ENCODE data around the gene APBB1. TPM values are rescaled to one million over a fixed set of nuclear protein-coding genes. Genes with fewer than 3 reads are reported as not detected.

The APBB1 gene
- total RNA-seq, 1 experiment from 2014 or later: 83.8 TPM

DNA sequence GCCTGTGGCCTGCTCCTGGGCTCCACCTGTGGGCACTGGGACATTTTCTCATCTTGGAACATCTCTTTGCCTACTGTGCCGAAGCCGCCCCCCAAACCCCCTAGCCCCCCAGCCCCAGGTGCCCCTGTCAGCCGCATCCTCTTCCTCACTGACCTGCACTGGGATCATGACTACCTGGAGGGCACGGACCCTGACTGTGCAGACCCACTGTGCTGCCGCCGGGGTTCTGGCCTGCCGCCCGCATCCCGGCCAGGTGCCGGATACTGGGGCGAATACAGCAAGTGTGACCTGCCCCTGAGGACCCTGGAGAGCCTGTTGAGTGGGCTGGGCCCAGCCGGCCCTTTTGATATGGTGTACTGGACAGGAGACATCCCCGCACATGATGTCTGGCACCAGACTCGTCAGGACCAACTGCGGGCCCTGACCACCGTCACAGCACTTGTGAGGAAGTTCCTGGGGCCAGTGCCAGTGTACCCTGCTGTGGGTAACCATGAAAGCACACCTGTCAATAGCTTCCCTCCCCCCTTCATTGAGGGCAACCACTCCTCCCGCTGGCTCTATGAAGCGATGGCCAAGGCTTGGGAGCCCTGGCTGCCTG lies 27.3 kb downstream of the APBB1 start:
- Histone ChIP-seq H3K27ac (ENCODE audit: low read depth, low read length, poor library complexity, severe bottlenecking) (peak overlapping the region; percentile 93), H3K9me3 (ENCODE audit: low read depth, low read length, poor library complexity, severe bottlenecking) (no peaks in the 10 kb centered on the region), H3K4me3 (ENCODE audit: low read depth, low read length, poor library complexity, severe bottlenecking) (peak overlapping the region; percentile 92), H3K4me1 (ENCODE audit: insufficient read depth, low read length, poor library complexity, severe bottlenecking) (peaks cover 30% of the 10 kb centered on the region), H3K36me3 (ENCODE audit: insufficient read depth, low read length, poor library complexity, severe bottlenecking) (peaks cover 21% of the 10 kb centered on the region), H3K27me3 (replicated peaks; ENCODE audit: insufficient read depth, low read depth, low read length, poor library complexity) (no peaks in the 10 kb centered on the region)
- POLR2A ChIA-PET (ENCODE audit: low non-redundant PET): no interaction called here
- DNase-seq (ENCODE audit: low spot score): no peak
- CTCF ChIA-PET: no interaction called here
- intact Hi-C loops (cut with micrococcal nuclease; ENCODE audit: unreplicated experiment): no loop called here
- BruUV-seq (replicated peaks): no TSS peak
- TF ChIP-seq, protein P1, sequence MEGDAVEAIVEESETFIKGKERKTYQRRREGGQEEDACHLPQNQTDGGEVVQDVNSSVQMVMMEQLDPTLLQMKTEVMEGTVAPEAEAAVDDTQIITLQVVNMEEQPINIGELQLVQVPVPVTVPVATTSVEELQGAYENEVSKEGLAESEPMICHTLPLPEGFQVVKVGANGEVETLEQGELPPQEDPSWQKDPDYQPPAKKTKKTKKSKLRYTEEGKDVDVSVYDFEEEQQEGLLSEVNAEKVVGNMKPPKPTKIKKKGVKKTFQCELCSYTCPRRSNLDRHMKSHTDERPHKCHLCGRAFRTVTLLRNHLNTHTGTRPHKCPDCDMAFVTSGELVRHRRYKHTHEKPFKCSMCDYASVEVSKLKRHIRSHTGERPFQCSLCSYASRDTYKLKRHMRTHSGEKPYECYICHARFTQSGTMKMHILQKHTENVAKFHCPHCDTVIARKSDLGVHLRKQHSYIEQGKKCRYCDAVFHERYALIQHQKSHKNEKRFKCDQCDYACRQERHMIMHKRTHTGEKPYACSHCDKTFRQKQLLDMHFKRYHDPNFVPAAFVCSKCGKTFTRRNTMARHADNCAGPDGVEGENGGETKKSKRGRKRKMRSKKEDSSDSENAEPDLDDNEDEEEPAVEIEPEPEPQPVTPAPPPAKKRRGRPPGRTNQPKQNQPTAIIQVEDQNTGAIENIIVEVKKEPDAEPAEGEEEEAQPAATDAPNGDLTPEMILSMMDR (conservative IDR thresholded peaks at IDR 0.05; ENCODE audit: low read depth, low read length): no peak
- TF ChIP-seq EZH2 (IDR thresholded peaks at IDR 0.05; ENCODE audit: borderline replicate concordance, low read depth, low read length, poor library complexity, severe bottlenecking): no peak

DNA sequence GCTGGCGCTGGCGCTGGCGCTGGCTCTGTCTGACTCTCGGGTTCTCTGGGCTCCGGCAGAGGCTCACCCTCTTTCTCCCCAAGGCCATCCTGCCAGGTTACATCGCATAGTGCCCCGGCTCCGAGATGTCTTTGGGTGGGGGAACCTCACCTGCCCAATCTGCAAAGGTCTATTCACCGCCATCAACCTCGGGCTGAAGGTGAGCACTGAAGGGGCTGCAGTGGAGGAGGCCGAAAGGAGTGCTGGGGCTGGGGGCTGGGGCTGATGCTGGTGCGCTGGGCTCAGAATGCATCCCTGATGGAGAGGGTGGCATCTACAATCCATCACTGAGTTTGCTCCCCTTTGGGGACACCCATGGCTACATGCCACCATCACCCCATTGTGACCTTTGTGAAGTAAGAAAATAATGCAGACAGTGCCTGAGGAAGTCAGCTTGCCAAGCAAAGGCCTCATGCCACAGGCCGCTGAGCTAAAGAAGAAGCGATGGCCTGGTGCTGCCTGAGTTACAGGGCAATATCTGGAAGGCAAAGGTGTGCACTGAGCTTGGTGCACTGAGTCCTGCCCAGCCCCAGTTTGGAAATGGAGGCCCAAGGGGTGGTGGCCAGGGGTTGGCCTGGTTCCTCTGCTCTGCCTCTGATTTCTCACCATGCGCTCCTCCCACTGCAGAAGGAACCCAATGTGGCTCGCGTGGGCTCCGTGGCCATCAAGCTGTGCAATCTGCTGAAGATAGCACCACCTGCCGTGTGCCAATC lies 28.0 kb downstream of the APBB1 start:
- POLR2A ChIA-PET (ENCODE audit: low non-redundant PET): interaction anchor here (0.6 to 1.0 kb wide), 4 partner anchors 14 to 1508 kb away, joined by 3 to 12 read pairs (median 3); partner anchors contain the start of gene TRIM3
- Histone ChIP-seq H3K27ac (ENCODE audit: low read depth, low read length, poor library complexity, severe bottlenecking) (peak overlapping the region; percentile 93), H3K27me3 (replicated peaks; ENCODE audit: insufficient read depth, low read depth, low read length, poor library complexity) (no peaks in the 10 kb centered on the region), H3K4me3 (ENCODE audit: low read depth, low read length, poor library complexity, severe bottlenecking) (peak overlapping the region; percentile 92), H3K9me3 (ENCODE audit: low read depth, low read length, poor library complexity, severe bottlenecking) (no peaks in the 10 kb centered on the region), H3K4me1 (ENCODE audit: insufficient read depth, low read length, poor library complexity, severe bottlenecking) (peaks cover 37% of the 10 kb centered on the region), H3K36me3 (ENCODE audit: insufficient read depth, low read length, poor library complexity, severe bottlenecking) (peaks cover 21% of the 10 kb centered on the region)
- CTCF ChIA-PET: interaction anchor here (0.6 to 1.7 kb wide), 3 partner anchors 12 to 140 kb away, joined by 3 to 7 read pairs (median 5); no protein-coding TSS in a partner anchor
- DNase-seq (ENCODE audit: low spot score): no peak
- TF ChIP-seq EZH2 (IDR thresholded peaks at IDR 0.05; ENCODE audit: borderline replicate concordance, low read depth, low read length, poor library complexity, severe bottlenecking): no peak
- TF ChIP-seq, protein P1 (conservative IDR thresholded peaks at IDR 0.05; ENCODE audit: low read depth, low read length): no peak
- intact Hi-C loops (cut with micrococcal nuclease; ENCODE audit: unreplicated experiment): no loop called here
- BruUV-seq (replicated peaks): TSS peak; percentile 46

DNA sequence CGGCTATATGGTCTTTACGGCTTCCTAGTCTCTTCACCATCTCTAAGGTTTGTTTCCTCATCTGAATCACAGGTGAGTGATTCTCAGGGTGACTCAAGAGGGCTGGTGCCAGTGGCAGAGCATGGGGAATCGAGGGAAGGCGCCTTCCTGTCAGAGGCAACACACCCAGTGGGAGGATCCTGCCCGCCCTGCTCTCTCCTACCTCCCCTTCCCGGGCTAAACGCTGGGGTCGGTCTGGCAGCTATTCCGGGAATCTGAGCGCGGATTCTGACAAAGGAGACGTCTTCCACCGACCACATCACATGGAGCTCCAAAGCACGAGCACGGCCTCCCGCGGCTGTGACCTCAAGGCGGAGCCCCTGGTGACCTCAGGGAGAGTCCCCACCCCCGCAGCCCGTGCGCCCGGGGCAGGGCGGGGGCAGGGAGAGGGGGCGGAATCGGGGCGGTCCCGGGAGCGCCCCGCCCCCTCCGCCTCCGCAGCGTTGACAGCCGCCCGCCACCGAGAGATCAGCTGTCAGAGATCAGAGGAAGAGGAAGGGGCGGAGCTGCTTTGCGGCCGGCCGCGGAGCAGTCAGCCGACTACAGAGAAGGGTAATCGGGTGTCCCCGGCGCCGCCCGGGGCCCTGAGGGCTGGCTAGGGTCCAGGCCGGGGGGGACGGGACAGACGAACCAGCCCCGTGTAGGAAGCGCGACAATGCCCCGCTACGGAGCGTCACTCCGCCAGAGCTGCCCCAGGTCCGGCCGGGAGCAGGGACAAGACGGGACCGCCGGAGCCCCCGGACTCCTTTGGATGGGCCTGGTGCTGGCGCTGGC lies 28.8 kb downstream of the APBB1 start, which contains the start of gene SMPD1:
Gene SMPD1 (plus strand): TSS at position 570 of the 813 bp plus-strand sequence. CDS start 125 bp downstream, at position 695.
- no peak for TF ChIP-seq EZH2 (IDR thresholded peaks at IDR 0.05; ENCODE audit: borderline replicate concordance, low read depth, low read length, poor library complexity, severe bottlenecking)
- TF ChIP-seq, protein P1 (conservative IDR thresholded peaks at IDR 0.05; ENCODE audit: low read depth, low read length): no peak
- Histone ChIP-seq H3K27ac (ENCODE audit: low read depth, low read length, poor library complexity, severe bottlenecking) (peak within 1 kb of the TSS; percentile 93), H3K27me3 (replicated peaks; ENCODE audit: insufficient read depth, low read depth, low read length, poor library complexity) (no peaks in the 10 kb centered on the region), H3K36me3 (ENCODE audit: insufficient read depth, low read length, poor library complexity, severe bottlenecking) (peaks cover 20% of the 10 kb centered on the region), H3K9me3 (ENCODE audit: low read depth, low read length, poor library complexity, severe bottlenecking) (no peaks in the 10 kb centered on the region), H3K4me3 (ENCODE audit: low read depth, low read length, poor library complexity, severe bottlenecking) (peak within 1 kb of the TSS; percentile 92), H3K4me1 (ENCODE audit: insufficient read depth, low read length, poor library complexity, severe bottlenecking) (peaks cover 42% of the 10 kb centered on the region)
- peak; percentile 92 for DNase-seq (ENCODE audit: low spot score)
- no TSS peak for BruUV-seq (replicated peaks)
- POLR2A ChIA-PET (ENCODE audit: low non-redundant PET): interaction anchor here (0.6 to 1.0 kb wide), 5 partner anchors 13 to 1507 kb away, joined by 3 to 12 read pairs (median 3); partner anchors contain the start of gene TRIM3
- CTCF ChIA-PET: interaction anchor here (0.6 to 1.7 kb wide), 3 partner anchors 11 to 141 kb away, joined by 3 to 7 read pairs (median 5); no protein-coding TSS in a partner anchor
- intact Hi-C loops (cut with micrococcal nuclease; ENCODE audit: unreplicated experiment): loop anchor here (5.0 to 10.0 kb wide), 2 partner anchors 225 to 1282 kb away; partner anchors contain the start of genes CYB5R2, TAF10 and TPP1

All from A673 (cell line).